Measurements from ENCODE around the gene PACSIN1. TPM values are rescaled to one million over a fixed set of nuclear protein-coding genes. Genes with fewer than 3 reads are reported as not detected.
A peak's percentile ranks its signal among the peaks of the same experiment; 100 is the strongest.

Gene PACSIN1
- total and polyA plus RNA-seq, 2 of the 4 experiments (the other 2 are of a cell fraction) = 0.02 TPM; not detected in 1

- H2BK20ac ChIP-seq (ENCODE audit: low read depth, low read length) = no peak overlapping the region
- dilution Hi-C loops (cut with HindIII; ENCODE audit: low sequenced_read_pairs, unreplicated experiment) (no loop called here), in situ Hi-C loops (cut with MboI; ENCODE audit: low sequenced_read_pairs) (no loop called here), intact Hi-C loops (cut with micrococcal nuclease) (loop anchor here (1.0 kb wide), 2 partner anchors 82 to 278 kb away; partner anchors contain the start of gene SMIM29)
- H3K23ac ChIP-seq (ENCODE audit: low read depth, low read length) = no peak overlapping the region
- ChIA-PET POLR2A (ENCODE audit: unreplicated experiment) (no interaction called here), CTCF (interaction anchor here (0.6 kb wide), 2 partner anchors 724 to 731 kb away, joined by 3 read pairs; no protein-coding TSS in a partner anchor)
- peak overlapping the region; percentile 90 for H3K14ac ChIP-seq (replicated peaks; ENCODE audit: low read depth, low read length)
- H3K4ac ChIP-seq (ENCODE audit: low read depth, low read length) = peak overlapping the region; percentile 76; the same call in 1 of the 2 replicates
- ATAC-seq (ENCODE audit: low read depth) = peak; percentile 98
- H3K9me1 ChIP-seq (ENCODE audit: insufficient read depth, low read length) = peaks cover 3% of the 10 kb centered on the region; the same call in 1 of the 2 replicates
- peak overlapping the region; percentile 43; the same call in 1 of the 2 replicates for H3K56ac ChIP-seq (ENCODE audit: extremely low read depth, insufficient read depth, low read length)
- peak; percentile 83 for DNase-seq
- H2BK5ac ChIP-seq (ENCODE audit: low read depth, low read length, poor library complexity, severe bottlenecking) = peak overlapping the region; percentile 56
- no peak overlapping the region for H2BK15ac ChIP-seq (ENCODE audit: low read depth, low read length)
- H3K27me3 ChIP-seq (ENCODE audit: control insufficient read depth, insufficient read depth, low read length) = peaks cover 11% of the 10 kb centered on the region; the same call in 1 of the 2 replicates
- BruUV-seq (replicated peaks) = no TSS peak
- peak overlapping the region; percentile 72 to 94 for H4K8ac ChIP-seq (ENCODE audit: low read depth in 2 of 2, low read length in 2 of 2)
- peaks cover 4% of the 10 kb centered on the region for H3K4me1 ChIP-seq (ENCODE audit: control insufficient read depth, insufficient read depth, low read length)
- peak overlapping the region; percentile 98 for H4K5ac ChIP-seq (ENCODE audit: low read depth, low read length)
- no peak overlapping the region for H2AK5ac ChIP-seq (ENCODE audit: low read depth, low read length)
- no peaks in the 10 kb centered on the region for H3K36me3 ChIP-seq (ENCODE audit: control insufficient read depth, insufficient read depth, low read length)
- H4K91ac ChIP-seq (ENCODE audit: insufficient read depth, low read depth, low read length) = peak overlapping the region; percentile 57; the same call in 1 of the 2 replicates
- 4% methylated on average over 35 of the region's 53 CpGs; no CpG with 5 or more reads in 1 of the 2 experiments for WGBS, 2 experiments (ENCODE audit: extremely low coverage in 2 of 2, insufficient read length in 1 of 2)
- no peaks in the 10 kb centered on the region for H3K9me3 ChIP-seq (ENCODE audit: control insufficient read depth, insufficient read depth, low read length)
- no peak for TF ChIP-seq RFX5 (IDR thresholded peaks at IDR 0.05; ENCODE audit: low read depth, low read length)
- no peak for TF ChIP-seq CHD1 (IDR thresholded peaks at IDR 0.05; ENCODE audit: low read depth, low read length)
- peak; percentile 86; the same call in 1 of the 2 replicates for TF ChIP-seq MAZ (IDR thresholded peaks at IDR 0.05; ENCODE audit: borderline replicate concordance, low read depth, low read length)
- TF ChIP-seq RAD21 (IDR thresholded peaks at IDR 0.05; ENCODE audit: low read length) = peak; percentile 71
- peak; percentile 67 for TF ChIP-seq SMC3 (IDR thresholded peaks at IDR 0.05; ENCODE audit: low read depth, low read length)
- peak; percentile 68 for TF ChIP-seq CTCF (conservative IDR thresholded peaks at IDR 0.05; ENCODE audit: low read depth, low read length)
- TF ChIP-seq MXI1 (IDR thresholded peaks at IDR 0.05; ENCODE audit: borderline replicate concordance, low read depth, low read length) = no peak
- H4K20me1 ChIP-seq (ENCODE audit: insufficient read depth, low read length) = no peaks in the 10 kb centered on the region
- peak overlapping the region; percentile 69 for H2AK9ac ChIP-seq (replicated peaks; ENCODE audit: low read depth, low read length, poor library complexity)
- H2BK120ac ChIP-seq (ENCODE audit: low read depth, low read length) = peak overlapping the region; percentile 45; the same call in 1 of the 2 replicates
- H3K4me3 ChIP-seq (ENCODE audit: insufficient read depth, low read depth, low read length) = peak overlapping the region; percentile 48
- H3K27ac ChIP-seq (ENCODE audit: insufficient read depth, low read length) = no peak overlapping the region
- peak overlapping the region; percentile 80; the same call in 1 of the 2 replicates for H3K18ac ChIP-seq (ENCODE audit: low read depth, low read length)
- H3K9ac ChIP-seq (ENCODE audit: low read depth, low read length) = peak overlapping the region; percentile 93
- peak overlapping the region; percentile 95 for H2AFZ ChIP-seq (replicated peaks; ENCODE audit: low read length, poor library complexity)
- H3K4me2 ChIP-seq (ENCODE audit: low read depth, low read length) = peak overlapping the region; percentile 99
- H3K79me1 ChIP-seq (ENCODE audit: low read depth in 1 of 2, low read length in 2 of 2) = no peaks in the 10 kb centered on the region
Observed at GRCh38 chr6:34526992-34527728, 61.3 kb downstream of the PACSIN1 start.
